HEK293 (cell line): ENCODE data around the gene TPSG1.
"Not testable (repeated sequence)": the region's sequence is repeated elsewhere in the genome, so short reads cannot be mapped to it uniquely, and the experiment has no call there.

Experiments used
- CTCF ChIA-PET: fragments of 350-600 bp; formaldehyde crosslinking; extraction: SDS; loops from one replicate; lab custom pipeline; 2021; ENCODE audit warnings: antibody characterized with exemption; lab: Yijun Ruan, JAX
- POLR2A ChIA-PET: fragments of 300-600 bp; formaldehyde crosslinking; extraction: SDS; loops from one replicate; lab custom pipeline; 2020; ENCODE audit warnings: antibody characterized with exemption, inconsistent platforms; lab: Yijun Ruan, JAX
- H3K27ac ChIP-seq: fragments of 200-500 bp; sonication (Bioruptor generic); 2 replicates; pipeline ENCODE4 v1.5.1; 2014; ENCODE audit warnings: low read depth, low read length, control low read depth, inconsistent platforms; ENCODE audit errors: extremely low read depth
- H3K36me3 ChIP-seq, 2 experiments: fragments of 200-500 bp in 1 of 2; sonication (Bioruptor generic) in 1 of 2; 1 replicate in 1 of 2; 2 replicates in 1 of 2; pipeline ENCODE4 v1.5.1; 2014 to 2017; ENCODE audit warnings: inconsistent platforms in 2 of 2, low read length in 2 of 2; ENCODE audit not compliant: control insufficient read depth in 2 of 2, insufficient read depth in 1 of 2
- H3K4me1 ChIP-seq: fragments of 200-500 bp; sonication (Bioruptor generic); 2 replicates; pipeline ENCODE4 v1.5.1; 2014; ENCODE audit warnings: mild to moderate bottlenecking, low read length, inconsistent platforms; ENCODE audit not compliant: control insufficient read depth, insufficient read depth
- H3K4me3 ChIP-seq: 2 replicates; pipeline ENCODE4 v1.5.1; 2011; ENCODE audit warnings: low read depth, mild to moderate bottlenecking, control low read depth, low read length, moderate library complexity
- H3K9me3 ChIP-seq: fragments of 200-500 bp; sonication (Bioruptor generic); 2 replicates; pipeline ENCODE4 v1.5.1; 2014; ENCODE audit warnings: low read depth, low read length, inconsistent platforms; ENCODE audit not compliant: control insufficient read depth, insufficient read depth
- GLIS1 ChIP-seq: fragments of 450-650 bp; formaldehyde crosslinking; IDR thresholded peaks from 2 replicates; pipeline ENCODE4 v1.5.1; 2016; ENCODE audit warnings: missing biosample characterization, missing genetic modification characterization
- MZF1 ChIP-seq: fragments of 450-650 bp; formaldehyde crosslinking; IDR thresholded peaks from 2 replicates; pipeline ENCODE4 v1.5.1; 2017; ENCODE audit warnings: missing biosample characterization, missing genetic modification characterization, borderline replicate concordance
- SCRT1 ChIP-seq: fragments of 450-650 bp; formaldehyde crosslinking; IDR thresholded peaks from 2 replicates; pipeline ENCODE4 v1.5.1; 2016; ENCODE audit warnings: missing biosample characterization, missing genetic modification characterization, borderline replicate concordance
- WT1 ChIP-seq: fragments of 450-650 bp; formaldehyde crosslinking; IDR thresholded peaks from 2 replicates; pipeline ENCODE4 v1.5.1; 2016; ENCODE audit warnings: missing biosample characterization, missing genetic modification characterization
- ZEB2 ChIP-seq: fragments of 450-650 bp; formaldehyde crosslinking; IDR thresholded peaks from 2 replicates; pipeline ENCODE4 v1.5.1; 2016; ENCODE audit warnings: missing biosample characterization, missing genetic modification characterization
- ZNF10 ChIP-seq: fragments of 450-650 bp; formaldehyde crosslinking; IDR thresholded peaks from 2 replicates; pipeline ENCODE4 v1.5.1; 2017; ENCODE audit warnings: missing biosample characterization, missing genetic modification characterization
- ZNF169 ChIP-seq: fragments of 450-650 bp; formaldehyde crosslinking; IDR thresholded peaks from 2 replicates; pipeline ENCODE4 v1.5.1; 2016; ENCODE audit warnings: missing biosample characterization, missing genetic modification characterization
- ZNF335 ChIP-seq: fragments of 450-650 bp; formaldehyde crosslinking; conservative IDR thresholded peaks from 2 replicates; pipeline ENCODE4 v1.5.1; 2016; ENCODE audit warnings: missing biosample characterization, missing genetic modification characterization
- ZNF394 ChIP-seq: fragments of 450-650 bp; formaldehyde crosslinking; IDR thresholded peaks from 2 replicates; pipeline ENCODE4 v1.5.1; 2016; ENCODE audit warnings: missing biosample characterization, missing genetic modification characterization, mild to moderate bottlenecking, moderate library complexity, borderline replicate concordance
- ZNF544 ChIP-seq: fragments of 450-650 bp; formaldehyde crosslinking; IDR thresholded peaks from 2 replicates; pipeline ENCODE4 v1.5.0; 2017; ENCODE audit warnings: missing biosample characterization, missing genetic modification characterization
- ZNF555 ChIP-seq: fragments of 450-650 bp; formaldehyde crosslinking; conservative IDR thresholded peaks from 2 replicates; pipeline ENCODE4 v1.5.1; 2017; ENCODE audit warnings: missing biosample characterization, mild to moderate bottlenecking, missing genetic modification characterization, inconsistent platforms
- ZNF558 ChIP-seq: fragments of 450-650 bp; formaldehyde crosslinking; IDR thresholded peaks from 2 replicates; pipeline ENCODE4 v1.5.1; 2016; ENCODE audit warnings: missing biosample characterization, missing genetic modification characterization
- ZNF561 ChIP-seq: fragments of 450-650 bp; IDR thresholded peaks from 2 replicates; pipeline ENCODE4 v1.5.1; 2018; ENCODE audit warnings: missing biosample characterization, missing genetic modification characterization, borderline replicate concordance
- ZNF670 ChIP-seq: fragments of 450-650 bp; formaldehyde crosslinking; IDR thresholded peaks from 2 replicates; pipeline ENCODE4 v1.5.1; 2016; ENCODE audit warnings: missing biosample characterization, missing genetic modification characterization, low read depth
- ZNF677 ChIP-seq: fragments of 450-650 bp; IDR thresholded peaks from 2 replicates; pipeline ENCODE4 v1.5.0; 2018; ENCODE audit warnings: missing biosample characterization, mild to moderate bottlenecking, missing genetic modification characterization, moderate library complexity
- ZNF76 ChIP-seq: fragments of 450-650 bp; formaldehyde crosslinking; IDR thresholded peaks from 2 replicates; pipeline ENCODE4; 2016; ENCODE audit warnings: low read depth, missing biosample characterization, missing genetic modification characterization, borderline replicate concordance
- ZNF785 ChIP-seq: fragments of 450-650 bp; formaldehyde crosslinking; IDR thresholded peaks from 2 replicates; pipeline ENCODE4 v1.5.1; 2016; ENCODE audit warnings: missing biosample characterization, missing genetic modification characterization
- ZNF837 ChIP-seq: fragments of 450-650 bp; formaldehyde crosslinking; IDR thresholded peaks from 2 replicates; pipeline ENCODE4 v1.5.1; 2016; ENCODE audit warnings: missing biosample characterization, missing genetic modification characterization
- TF ChIP-seq, protein P1 (sequence below): fragments of 450-650 bp; formaldehyde crosslinking; IDR thresholded peaks from 2 replicates; pipeline ENCODE4 v1.5.1; 2016; ENCODE audit warnings: missing biosample characterization, missing genetic modification characterization
- TF ChIP-seq, protein P2 (sequence below): fragments of 450-650 bp; formaldehyde crosslinking; optimal IDR thresholded peaks from 2 replicates; pipeline ENCODE3; 2016; ENCODE audit warnings: missing biosample characterization, mild to moderate bottlenecking, missing genetic modification characterization
- TF ChIP-seq, protein P3 (sequence below): fragments of 450-650 bp; formaldehyde crosslinking; IDR thresholded peaks from 2 replicates; pipeline ENCODE4 v1.5.1; 2016; ENCODE audit warnings: missing biosample characterization, missing genetic modification characterization
- TF ChIP-seq, protein P4 (sequence below): IDR thresholded peaks from 2 replicates; pipeline ENCODE4 v1.6.1; 2011; ENCODE audit warnings: mild to moderate bottlenecking, low read depth, low read length, borderline replicate concordance

The TPSG1 gene

DNA sequence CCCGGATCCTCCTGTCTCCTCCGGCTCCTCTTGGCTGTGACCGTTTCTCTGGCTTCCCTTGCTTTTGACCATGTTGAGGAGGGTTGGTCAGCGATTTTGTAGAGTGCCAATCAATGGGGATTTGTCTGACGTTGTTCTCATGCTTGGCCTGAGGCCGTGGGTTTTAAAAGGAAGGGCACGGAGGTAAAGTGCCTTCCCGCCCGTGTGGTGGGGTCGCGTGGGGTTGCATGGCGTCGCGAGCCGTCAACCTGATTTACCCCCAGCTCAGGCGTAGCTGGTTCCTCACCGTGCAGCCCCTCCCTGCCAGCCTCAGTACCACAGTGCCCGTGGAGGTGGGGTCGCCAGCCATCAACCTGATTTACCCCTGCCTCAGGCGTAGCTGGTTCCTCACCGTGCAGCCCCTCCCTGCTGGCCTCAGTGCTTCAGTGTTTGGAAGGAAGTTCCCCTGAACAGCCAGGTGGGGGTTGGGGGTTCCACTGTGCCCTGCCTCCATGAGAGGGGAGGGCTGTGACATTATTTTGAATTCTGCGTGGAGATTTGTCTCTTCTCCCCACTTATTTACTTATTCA lies 20.5 kb upstream of the TPSG1 start:
- Histone ChIP-seq H3K27ac (no peak overlapping the region), H3K4me1 (no peaks in the 10 kb centered on the region), H3K4me3 (no peak overlapping the region), H3K9me3 (no peaks in the 10 kb centered on the region), H3K36me3 (no peaks in the 10 kb centered on the region)
- no peak for TF ChIP-seq WT1 (tag by site-specific recombination)
- no peak for TF ChIP-seq SCRT1 (tag by site-specific recombination)
- no peak for TF ChIP-seq ZNF169 (tag by site-specific recombination)
- no peak for TF ChIP-seq ZNF677
- no peak for TF ChIP-seq ZNF785 (tag by site-specific recombination)
- ChIA-PET POLR2A (no interaction called here), CTCF (interaction anchor here (0.6 kb wide), 1 partner anchor 173 kb away, joined by 4 read pairs; no protein-coding TSS in a partner anchor)

DNA sequence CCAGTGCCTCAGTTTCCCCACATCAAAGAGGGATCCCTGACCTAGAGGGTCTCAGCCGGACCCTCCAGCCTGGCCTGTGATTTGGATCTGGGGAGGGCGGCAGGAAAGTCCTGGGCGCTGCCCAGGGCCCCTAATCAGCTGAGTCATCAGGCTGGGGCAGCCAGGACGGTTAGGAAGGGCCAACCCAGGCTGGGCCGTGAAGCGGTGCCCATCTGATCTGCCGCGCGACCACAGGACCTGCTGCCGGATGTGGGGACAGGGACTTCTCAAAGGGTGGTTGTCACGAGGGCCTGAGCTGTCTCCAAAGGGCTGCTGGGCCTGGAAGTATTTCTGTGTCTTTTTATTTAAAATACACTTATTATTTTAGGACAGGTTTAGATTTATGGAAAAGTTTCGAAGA lies 19.8 kb upstream of the TPSG1 start:
- H3K9me3 ChIP-seq: no peaks in the 10 kb centered on the region
- CTCF ChIA-PET: no interaction called here
- H3K36me3 ChIP-seq: no peaks in the 10 kb centered on the region
- H3K27ac ChIP-seq: no peak overlapping the region
- H3K4me1 ChIP-seq: no peaks in the 10 kb centered on the region
- POLR2A ChIA-PET: no interaction called here
- no peak overlapping the region for H3K4me3 ChIP-seq
- TF ChIP-seq ZNF335 (tag by site-specific recombination) (no peak), ZNF837 (no peak), GLIS1 (tag by site-specific recombination) (no peak), MZF1 (tag by site-specific recombination) (no peak), ZNF394 (tag by site-specific recombination) (no peak), ZNF76 (tag by site-specific recombination) (no peak), ZNF555 (no peak), ZNF670 (tag by site-specific recombination) (no peak), ZNF10 (tag by site-specific recombination) (no peak), ZNF544 (tag by site-specific recombination) (no peak), ZEB2 (tag by site-specific recombination) (no peak), ZNF558 (tag by site-specific recombination) (no peak), ZNF561 (tag by site-specific recombination) (no peak)
- TF ChIP-seq, protein P1, sequence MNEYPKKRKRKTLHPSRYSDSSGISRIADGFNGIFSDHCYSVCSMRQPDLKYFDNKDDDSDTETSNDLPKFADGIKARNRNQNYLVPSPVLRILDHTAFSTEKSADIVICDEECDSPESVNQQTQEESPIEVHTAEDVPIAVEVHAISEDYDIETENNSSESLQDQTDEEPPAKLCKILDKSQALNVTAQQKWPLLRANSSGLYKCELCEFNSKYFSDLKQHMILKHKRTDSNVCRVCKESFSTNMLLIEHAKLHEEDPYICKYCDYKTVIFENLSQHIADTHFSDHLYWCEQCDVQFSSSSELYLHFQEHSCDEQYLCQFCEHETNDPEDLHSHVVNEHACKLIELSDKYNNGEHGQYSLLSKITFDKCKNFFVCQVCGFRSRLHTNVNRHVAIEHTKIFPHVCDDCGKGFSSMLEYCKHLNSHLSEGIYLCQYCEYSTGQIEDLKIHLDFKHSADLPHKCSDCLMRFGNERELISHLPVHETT: no peak
- TF ChIP-seq, protein P2, sequence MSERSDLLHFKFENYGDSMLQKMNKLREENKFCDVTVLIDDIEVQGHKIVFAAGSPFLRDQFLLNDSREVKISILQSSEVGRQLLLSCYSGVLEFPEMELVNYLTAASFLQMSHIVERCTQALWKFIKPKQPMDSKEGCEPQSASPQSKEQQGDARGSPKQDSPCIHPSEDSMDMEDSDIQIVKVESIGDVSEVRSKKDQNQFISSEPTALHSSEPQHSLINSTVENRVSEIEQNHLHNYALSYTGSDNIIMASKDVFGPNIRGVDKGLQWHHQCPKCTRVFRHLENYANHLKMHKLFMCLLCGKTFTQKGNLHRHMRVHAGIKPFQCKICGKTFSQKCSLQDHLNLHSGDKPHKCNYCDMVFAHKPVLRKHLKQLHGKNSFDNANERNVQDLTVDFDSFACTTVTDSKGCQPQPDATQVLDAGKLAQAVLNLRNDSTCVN: no peak
- TF ChIP-seq, protein P3, sequence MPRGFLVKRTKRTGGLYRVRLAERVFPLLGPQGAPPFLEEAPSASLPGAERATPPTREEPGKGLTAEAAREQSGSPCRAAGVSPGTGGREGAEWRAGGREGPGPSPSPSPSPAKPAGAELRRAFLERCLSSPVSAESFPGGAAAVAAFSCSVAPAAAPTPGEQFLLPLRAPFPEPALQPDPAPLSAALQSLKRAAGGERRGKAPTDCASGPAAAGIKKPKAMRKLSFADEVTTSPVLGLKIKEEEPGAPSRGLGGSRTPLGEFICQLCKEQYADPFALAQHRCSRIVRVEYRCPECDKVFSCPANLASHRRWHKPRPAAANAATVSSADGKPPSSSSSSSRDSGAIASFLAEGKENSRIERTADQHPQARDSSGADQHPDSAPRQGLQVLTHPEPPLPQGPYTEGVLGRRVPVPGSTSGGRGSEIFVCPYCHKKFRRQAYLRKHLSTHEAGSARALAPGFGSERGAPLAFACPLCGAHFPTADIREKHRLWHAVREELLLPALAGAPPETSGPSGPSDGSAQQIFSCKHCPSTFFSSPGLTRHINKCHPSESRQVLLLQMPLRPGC (tag by site-specific recombination): no peak
- TF ChIP-seq, protein P4, sequence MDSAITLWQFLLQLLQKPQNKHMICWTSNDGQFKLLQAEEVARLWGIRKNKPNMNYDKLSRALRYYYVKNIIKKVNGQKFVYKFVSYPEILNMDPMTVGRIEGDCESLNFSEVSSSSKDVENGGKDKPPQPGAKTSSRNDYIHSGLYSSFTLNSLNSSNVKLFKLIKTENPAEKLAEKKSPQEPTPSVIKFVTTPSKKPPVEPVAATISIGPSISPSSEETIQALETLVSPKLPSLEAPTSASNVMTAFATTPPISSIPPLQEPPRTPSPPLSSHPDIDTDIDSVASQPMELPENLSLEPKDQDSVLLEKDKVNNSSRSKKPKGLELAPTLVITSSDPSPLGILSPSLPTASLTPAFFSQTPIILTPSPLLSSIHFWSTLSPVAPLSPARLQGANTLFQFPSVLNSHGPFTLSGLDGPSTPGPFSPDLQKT: no peak

DNA sequence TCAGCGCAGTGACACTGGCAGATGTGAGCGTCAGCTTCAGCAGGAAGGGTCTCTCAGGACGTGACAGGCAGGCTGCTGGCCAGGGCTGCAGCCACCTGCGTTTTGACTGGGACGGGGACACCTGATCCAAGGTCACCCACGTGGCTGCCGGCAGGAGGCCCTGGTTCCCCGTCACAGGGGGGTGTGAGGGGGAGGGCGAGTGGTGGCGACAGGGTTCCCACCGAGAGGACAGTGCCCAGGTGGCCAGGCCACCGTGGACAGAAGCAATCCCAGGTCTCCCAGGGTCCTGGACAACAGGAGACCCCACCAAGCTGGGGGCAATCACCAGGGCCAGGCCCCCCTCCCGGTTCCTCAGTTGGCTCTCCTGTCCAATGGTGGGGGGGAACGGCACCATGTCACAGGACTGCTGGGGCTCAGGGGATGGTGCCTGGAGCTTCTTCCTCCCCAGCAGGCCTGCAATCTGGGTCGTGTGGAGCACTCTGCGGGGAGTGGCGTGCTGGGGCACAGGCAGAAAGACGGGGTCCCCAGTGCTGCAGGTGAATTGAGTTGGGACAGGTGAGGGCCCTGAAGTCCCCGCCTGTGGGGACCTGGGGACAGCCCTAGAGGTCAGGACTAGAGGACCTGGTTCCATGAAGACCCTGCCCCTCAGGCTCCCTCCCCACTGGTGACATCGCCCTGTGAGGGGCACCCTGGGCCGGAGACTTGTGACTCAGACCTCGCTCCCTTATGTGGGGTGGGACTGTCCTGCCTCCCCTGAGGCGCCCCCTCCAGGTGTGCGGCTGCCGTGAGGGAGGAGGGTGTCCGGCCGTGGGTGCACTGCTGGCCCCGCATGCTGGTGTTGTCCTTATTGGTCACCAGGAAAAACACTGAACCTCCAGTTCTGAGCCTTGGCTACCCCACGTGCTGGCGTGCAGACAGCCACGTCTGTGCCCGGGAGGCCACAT lies 19.1 kb upstream of the TPSG1 start:
- CTCF ChIA-PET, H3K36me3 ChIP-seq, H3K4me3 ChIP-seq, H3K4me1 ChIP-seq, POLR2A ChIA-PET, H3K27ac ChIP-seq, H3K9me3 ChIP-seq: not testable (repeated sequence)

DNA sequence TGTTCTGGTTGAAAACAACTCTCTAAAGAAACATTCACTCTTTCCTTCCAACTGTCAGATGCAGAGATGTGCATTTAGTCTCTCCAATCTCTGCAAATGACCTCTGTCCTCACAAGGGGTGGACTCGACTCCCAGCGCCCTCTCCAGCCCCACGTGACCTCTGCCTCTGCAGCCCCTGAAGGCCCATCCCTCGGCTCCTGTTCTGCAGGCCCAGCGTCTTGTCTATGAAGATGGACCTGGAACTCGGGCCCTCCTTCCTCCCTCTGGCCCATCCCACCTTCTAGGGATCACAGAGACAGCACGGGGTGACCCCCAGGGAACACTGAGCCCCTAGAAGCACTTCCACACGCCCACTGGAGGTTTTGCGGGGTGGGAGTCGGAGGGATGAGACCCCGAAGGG lies 18.3 kb upstream of the TPSG1 start:
- POLR2A ChIA-PET, H3K9me3 ChIP-seq, H3K27ac ChIP-seq, H3K4me3 ChIP-seq, H3K36me3 ChIP-seq, CTCF ChIA-PET, H3K4me1 ChIP-seq: not testable (repeated sequence)
